A673 (cell line): ENCODE data around the gene MRTFA.

Source experiments
- CTCF ChIP-seq: fragments of 300-800, 200-600 bp; sonication (generic); conservative IDR thresholded peaks from 2 replicates; pipeline ENCODE4 v1.5.1; 2017; ENCODE audit warnings: low read depth, mild to moderate bottlenecking, antibody characterized with exemption, low read length, moderate library complexity, mixed read lengths
- EZH2 ChIP-seq: fragments of 200-600 bp; sonication (generic); IDR thresholded peaks from 2 replicates; pipeline ENCODE4 v1.6.1; 2017; ENCODE audit warnings: borderline replicate concordance, low read depth, mild to moderate bottlenecking, mixed read lengths, antibody characterized with exemption, low read length; ENCODE audit not compliant: poor library complexity, severe bottlenecking

- TF ChIP-seq CTCF: no peak
- TF ChIP-seq EZH2: no peak
These were observed 93.5 kb downstream of the MRTFA start for GRCh38 chr22:40542821-40543540.
